Raji (cell line): ENCODE results near the gene CFAP43.
A peak's percentile ranks its signal among the peaks of the same experiment; 100 is the strongest.

Source experiments
- POLR2A ChIP-seq: IDR thresholded peaks from 2 replicates; pipeline ENCODE4 v1.6.1; 2011; ENCODE audit warnings: low read depth, low read length, control low read depth; ENCODE audit not compliant: insufficient read depth

CFAP43 gene

DNA sequence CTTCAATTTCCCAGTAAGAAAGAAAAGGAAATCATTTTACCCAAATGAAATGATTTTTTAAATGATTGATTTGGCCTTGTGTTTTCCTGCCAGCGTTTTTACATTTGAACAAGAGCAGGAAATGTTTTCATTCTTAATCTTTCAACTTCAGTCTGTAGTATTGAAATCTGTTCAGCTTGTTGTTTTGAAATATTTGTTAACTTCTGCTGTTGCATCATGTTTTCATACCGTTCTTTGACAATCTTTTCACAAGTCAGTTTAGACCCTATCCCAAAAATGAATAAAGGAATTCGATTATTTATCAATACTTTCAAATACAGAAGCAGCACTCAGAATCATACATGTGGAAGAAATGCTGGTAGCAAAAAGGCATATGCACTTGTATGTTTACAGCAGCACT, 102.1 kb downstream of the CFAP43 start:
- TF ChIP-seq POLR2A: no peak

DNA sequence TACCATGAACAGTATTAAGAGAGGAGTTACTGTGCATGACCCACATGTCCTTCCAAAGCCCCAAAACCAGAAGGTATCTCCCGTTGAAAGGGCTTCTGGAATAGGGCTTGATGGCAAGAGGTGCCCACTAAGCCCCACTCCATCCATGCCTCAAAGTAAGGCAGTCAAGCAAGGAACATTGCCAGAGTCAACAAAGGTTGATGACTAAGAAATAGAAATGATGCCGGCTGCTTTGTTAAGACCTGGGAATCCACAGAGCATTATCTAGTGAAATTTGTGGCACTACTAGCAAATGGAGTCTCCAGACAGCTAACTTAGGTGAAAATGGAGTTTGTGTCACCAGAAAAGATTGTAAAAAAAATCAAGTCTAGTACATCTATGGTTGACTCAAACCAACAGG, 104.0 kb downstream of the CFAP43 start:
- TF ChIP-seq POLR2A: no peak

DNA sequence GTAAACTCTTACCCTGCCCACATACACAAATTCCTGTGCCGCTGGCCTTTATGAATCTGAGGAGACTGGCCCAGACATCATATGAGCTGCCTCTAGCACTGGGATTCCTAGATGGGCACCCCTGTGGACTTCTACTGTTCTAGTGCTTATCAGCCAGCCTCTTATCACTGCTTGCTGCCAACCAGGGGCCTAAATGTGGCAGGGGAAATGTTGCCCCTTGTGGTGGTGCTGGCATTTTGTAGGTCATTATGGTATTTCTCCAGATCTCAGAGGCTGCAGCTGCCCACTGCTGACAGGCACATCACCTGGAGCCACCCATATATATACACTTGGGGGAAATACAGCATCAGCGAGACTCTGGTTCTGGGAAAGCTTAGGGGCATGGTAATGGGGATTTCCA, 104.8 kb downstream of the CFAP43 start:
- no peak for TF ChIP-seq POLR2A

DNA sequence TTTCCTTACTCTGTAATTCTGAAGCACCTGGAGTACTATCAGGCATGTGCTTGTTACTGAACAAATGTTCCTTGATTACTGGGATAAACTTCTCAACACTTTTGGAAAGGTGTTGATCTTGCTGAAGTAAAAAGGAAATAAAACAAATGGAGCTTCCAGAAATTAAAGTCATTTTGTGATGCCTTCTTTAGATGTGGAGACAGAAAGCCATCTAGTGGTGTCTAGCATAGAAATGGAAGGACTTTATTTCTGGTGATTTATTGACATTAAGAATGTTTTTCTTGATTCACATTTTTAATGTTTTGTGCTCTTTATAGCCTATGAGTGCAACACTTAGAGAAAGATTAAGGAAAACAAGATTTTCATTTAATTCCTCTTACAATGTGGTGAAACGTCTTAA, 108.8 kb downstream of the CFAP43 start:
- TF ChIP-seq POLR2A: no peak

DNA sequence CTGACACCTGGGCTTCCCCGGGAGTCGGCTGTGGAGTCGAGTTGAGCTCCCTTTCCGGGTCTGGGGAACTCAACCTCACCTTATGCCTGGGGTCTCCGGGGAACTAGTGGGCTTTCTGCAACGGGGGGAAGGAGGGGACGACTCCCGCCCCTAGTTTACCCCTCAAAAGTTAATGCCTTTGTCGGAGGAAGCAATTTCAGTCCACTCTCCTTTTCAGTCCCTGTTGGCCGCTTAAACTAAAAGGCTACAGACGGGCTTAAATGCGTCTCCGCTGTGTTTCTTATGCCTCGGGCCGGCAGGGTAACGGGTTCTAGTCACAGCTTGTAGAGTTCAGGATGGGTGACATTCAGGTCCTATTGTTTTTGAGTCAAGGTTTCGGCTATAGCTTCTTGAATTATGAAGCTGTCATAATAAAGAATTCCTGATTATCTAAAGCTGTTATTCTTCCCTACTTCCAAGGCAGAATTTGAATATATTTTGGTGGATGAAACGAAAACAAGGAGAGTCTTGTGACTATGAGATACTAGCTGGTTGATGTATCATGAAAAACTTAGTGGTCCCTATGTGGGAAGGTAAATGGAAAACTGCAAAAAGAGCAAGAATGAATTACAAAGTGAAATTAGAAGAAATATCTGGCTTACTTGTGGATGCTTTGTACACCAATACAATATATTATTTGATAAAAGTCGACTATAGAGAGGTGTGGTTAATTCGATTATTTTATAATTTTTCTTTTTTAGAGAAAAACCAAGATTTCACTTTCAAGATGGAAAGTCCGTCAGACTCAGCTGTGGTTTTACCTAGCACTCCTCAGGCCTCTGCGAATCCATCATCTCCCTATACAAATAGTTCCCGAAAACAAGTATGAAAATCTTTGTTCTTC, 109.7 kb downstream of the CFAP43 start:
- no peak for TF ChIP-seq POLR2A

DNA sequence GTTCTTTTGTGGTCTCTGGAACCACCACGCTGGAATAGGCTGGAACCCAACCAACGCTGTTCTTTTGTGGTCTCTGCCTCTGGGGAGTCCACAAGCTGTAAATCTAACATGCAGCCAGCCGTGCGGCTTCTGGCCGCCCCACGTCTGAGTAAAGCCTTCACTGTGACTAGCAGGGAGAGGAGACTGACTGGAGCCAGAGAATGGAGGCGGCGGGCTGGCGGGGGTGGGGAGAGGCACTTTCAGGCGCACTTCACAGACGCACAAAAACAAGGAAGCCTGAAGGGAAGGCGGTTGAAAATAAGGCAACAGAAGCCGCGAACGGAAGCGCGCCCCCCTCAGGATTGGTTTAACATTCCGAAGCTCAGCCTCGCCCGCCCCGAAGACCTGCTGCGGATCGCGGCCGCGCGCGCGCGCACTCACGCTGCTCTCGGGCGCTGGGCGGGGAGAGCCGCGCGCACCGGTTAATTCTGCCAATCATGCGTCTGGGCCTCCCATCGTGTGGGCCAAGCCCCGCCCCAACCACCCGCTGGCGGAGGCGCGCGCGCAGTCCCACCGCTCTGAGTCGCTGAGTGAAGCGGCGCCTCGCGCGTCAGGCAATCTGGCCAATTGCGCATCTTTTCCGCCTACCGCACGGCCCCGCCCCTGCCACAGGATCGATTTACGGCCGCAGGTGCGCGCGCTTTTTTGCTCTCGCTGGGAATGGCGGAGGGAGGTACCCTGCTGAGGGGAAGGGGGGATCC, 110.5 kb downstream of the CFAP43 start, which contains the start of gene SFR1:
SFR1 (plus strand) TSS at position 687 of the 740 bp plus-strand sequence; CDS start at position 700, 13 bp downstream.
- TF ChIP-seq POLR2A: peak; percentile 91

DNA sequence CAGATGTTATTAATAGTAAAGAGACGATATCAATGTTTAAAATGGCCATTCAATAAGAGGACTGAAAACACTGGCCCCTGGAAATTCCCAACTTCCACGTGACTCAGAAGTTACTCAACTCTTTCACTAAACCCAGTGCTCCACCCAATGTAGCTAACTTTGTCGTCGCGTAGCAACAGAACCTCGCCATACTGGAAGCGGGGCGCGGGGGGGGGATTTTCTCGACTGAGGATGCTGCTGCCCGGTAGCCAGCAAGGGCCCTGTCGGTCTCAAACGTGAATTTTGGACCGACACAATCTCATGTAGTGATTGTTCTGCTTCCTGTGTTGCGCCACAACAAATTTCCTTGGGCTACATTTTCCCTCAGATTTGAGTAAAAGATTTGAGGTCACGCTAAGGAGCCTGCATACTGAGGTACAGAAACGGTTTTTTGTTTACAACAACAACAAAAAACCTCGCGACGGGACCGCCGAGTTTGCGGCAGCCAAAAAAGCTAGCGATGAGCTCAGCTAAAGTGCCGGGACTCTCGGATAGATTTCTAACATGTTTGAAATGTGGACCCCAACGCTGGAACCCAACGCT, 111.2 kb downstream of the CFAP43 start:
- TF ChIP-seq POLR2A: no peak; the same call in 1 of the 2 replicates

DNA sequence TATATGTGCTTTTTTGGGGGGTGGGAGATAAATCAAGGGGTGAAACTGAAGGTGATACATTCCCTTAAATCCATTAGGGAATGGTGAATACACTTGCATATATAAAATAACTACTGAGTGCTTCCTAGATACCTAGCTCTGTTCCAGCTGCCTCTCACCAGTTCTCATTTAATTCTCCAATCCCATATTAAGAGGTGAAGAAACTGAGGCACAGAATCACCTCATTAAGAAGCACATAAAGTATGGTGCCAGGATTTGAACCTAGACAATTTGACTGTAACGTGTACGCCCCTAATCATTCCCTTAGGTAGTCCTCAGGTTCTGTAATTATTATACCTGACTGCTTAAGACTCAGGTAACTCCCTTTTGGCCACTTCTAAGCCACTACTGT, 111.7 kb downstream of the CFAP43 start:
- no peak for TF ChIP-seq POLR2A

DNA sequence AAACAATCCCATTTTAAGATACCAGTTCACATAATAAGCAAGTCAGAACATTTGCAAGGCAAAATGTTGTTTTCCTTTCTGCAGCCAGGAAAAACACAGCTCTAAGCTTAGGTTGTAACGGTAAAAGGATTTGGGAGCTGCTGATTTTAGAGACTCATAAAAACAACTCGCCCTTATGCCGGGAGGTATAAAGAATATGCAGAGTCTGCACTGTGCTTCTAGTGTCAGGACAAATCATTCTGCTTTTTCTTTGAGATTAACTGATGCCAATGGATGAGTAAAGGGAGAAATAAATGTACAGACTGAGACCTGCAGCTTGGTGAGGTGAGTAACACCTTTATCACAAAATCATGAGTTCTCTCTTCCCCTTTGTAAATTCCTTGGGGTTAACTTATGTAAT, 112.2 kb downstream of the CFAP43 start:
- TF ChIP-seq POLR2A: no peak

DNA sequence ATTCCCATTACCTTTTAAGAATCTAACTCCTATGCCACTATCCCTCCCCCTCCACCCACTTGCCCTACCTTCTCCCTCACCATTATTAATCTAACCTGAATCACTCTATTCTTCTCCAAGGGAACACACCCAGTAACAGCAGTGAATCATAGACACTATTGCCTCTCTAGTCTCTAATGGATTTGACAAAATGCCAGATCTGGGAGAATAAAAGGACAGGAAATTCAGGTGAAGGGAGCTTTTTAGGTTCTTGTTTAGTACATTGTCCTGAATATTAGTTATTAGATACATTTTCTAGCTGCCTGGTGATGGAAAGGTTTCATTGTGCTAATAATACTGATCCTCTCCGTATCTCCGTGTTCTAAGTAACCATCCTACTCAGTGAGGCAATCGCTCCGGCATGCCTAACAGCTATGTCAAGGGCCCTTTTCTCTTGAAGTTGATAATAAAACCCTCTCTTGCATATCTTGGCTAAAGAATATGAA, 114.3 kb downstream of the CFAP43 start:
- no peak for TF ChIP-seq POLR2A

DNA sequence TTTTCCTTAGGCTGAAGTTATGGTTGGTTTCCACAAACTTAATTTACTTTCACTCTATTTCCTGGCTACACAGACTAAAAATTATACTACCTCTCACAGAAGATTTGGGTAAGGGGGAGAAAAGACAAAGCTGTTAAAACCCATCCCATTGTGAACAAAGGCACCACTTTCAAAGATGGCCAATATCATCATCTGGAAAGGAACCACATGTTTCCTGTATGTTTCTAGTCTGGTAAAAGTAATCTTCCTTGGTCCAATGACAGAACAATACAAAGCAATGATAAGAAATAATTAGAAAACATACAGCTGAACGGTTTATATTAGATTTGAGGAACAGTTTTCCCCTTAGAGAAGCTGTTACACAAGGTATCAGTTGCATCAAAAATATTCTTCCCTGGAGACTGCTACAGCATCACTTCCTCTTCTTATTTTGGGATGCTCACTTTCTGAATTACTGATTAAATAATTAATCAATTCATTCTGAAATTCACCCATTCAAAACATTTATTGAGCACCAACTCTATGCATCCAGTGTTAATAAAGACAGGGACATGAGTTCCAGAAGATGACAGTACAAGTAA, 118.7 kb downstream of the CFAP43 start:
- TF ChIP-seq POLR2A: no peak

DNA sequence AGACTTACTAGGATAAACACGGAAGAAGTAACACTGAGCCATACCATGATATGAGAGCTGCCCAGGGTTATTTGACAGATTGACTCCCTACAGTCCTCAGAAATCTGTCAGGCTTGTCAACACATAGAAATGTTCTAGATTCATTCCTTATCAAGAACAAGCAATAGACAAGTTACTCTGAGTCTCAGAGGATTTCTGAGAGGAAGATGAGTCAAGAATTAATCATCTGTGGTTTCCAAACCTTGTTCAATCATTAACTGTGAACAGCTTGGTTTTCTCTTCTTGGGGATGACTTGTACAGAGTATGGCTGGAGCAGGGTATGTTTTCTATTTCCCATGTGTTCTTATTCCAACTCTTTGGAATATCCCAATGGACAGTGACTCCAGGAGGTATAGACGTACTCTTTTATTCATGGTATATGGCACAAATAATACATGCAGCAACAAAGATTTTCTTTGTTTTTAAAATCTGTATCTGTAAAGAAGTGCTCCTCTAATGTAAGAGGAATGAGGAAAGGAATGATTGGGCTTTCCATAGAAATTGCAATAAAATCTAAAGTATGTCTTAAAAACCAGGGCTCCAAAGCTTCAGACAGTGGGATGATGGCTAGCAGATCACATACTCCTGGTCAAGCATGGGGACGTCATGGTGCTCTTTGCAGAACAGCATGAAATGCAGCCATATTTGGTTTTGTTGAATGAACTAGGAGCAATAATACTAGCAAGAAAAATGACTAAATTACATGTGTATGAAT, 122.1 kb downstream of the CFAP43 start:
- no peak for TF ChIP-seq POLR2A

DNA sequence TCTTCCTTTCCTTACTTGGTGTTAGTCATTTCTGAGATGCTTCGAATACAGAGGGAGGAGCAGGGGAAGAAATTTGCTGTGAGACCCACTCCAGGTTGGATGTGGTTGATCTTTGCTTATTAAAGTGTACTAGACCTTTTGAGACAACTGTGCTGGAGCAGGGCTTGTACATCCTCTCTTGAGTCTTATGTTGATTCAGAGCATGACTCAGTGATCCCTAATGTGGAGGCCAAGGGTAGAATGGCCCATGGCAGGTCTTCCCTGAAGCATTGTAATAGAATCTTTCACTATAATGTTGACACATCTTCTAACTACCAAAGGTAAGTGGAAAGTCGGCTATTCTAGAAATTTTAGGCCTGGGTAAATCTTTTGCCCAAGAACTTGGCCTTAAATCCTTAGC, 127.2 kb downstream of the CFAP43 start:
- TF ChIP-seq POLR2A: no peak

DNA sequence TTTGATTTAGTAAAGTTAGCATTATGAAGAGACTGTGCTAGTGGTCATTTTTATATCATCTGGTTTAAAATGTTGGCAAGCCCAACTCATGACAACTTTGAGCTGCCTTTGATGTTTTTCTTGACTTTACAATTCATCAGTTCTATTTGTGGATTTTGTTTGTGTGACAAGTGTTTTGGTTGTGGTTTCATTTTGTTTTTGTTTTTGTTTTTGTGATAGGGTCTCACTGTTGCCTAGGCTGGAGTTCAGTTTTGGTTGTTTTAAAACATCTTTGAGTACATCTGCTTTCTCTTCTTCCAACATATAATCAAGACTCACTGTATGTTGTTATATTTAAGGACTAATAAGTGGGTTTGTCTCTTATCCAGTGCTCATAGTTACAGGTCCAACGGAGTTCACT, 127.7 kb downstream of the CFAP43 start:
- no peak for TF ChIP-seq POLR2A
